ENCODE data around the gene LHPP.
"Not testable (repeated sequence)": the region's sequence is repeated elsewhere in the genome, so short reads cannot be mapped to it uniquely, and the experiment has no call there.

The LHPP gene

GRCh38 chr10:124605481-124605855 is 143.8 kb downstream of the LHPP start:
- Histone ChIP-seq H3K9ac (ENCODE audit: low read length) (no peak overlapping the region), H3K4me3 (ENCODE audit: low read length) (no peak overlapping the region), H3K27ac (ENCODE audit: low read length) (no peak overlapping the region), H3K4me1 (ENCODE audit: control insufficient read depth, low read depth, low read length) (no peaks in the 10 kb centered on the region), H3K9me3 (ENCODE audit: control insufficient read depth, low read depth, low read length) (no peaks in the 10 kb centered on the region), H3K36me3 (ENCODE audit: control insufficient read depth, low read depth, low read length) (no peaks in the 10 kb centered on the region), H3K27me3 (ENCODE audit: control insufficient read depth, insufficient read depth, low read length) (no peaks in the 10 kb centered on the region)

GRCh38 chr10:124605856-124606812 is 144.5 kb downstream of the LHPP start:
- no peak overlapping the region for H3K27ac ChIP-seq (ENCODE audit: low read length)
- H3K4me3 ChIP-seq (ENCODE audit: low read length): no peak overlapping the region
- H3K9ac ChIP-seq (ENCODE audit: low read length): no peak overlapping the region
- H3K36me3 ChIP-seq (ENCODE audit: control insufficient read depth, low read depth, low read length): no peaks in the 10 kb centered on the region
- no peaks in the 10 kb centered on the region for H3K4me1 ChIP-seq (ENCODE audit: control insufficient read depth, low read depth, low read length)
- H3K27me3 ChIP-seq (ENCODE audit: control insufficient read depth, insufficient read depth, low read length): no peaks in the 10 kb centered on the region
- H3K9me3 ChIP-seq (ENCODE audit: control insufficient read depth, low read depth, low read length): no peaks in the 10 kb centered on the region

- Histone ChIP-seq H3K9me3 (ENCODE audit: control insufficient read depth, low read depth, low read length) (no peaks in the 10 kb centered on the region), H3K36me3 (ENCODE audit: control insufficient read depth, low read depth, low read length) (no peaks in the 10 kb centered on the region), H3K4me3 (ENCODE audit: low read length) (no peak overlapping the region), H3K27ac (ENCODE audit: low read length) (no peak overlapping the region), H3K27me3 (ENCODE audit: control insufficient read depth, insufficient read depth, low read length) (no peaks in the 10 kb centered on the region), H3K4me1 (ENCODE audit: control insufficient read depth, low read depth, low read length) (no peaks in the 10 kb centered on the region), H3K9ac (ENCODE audit: low read length) (no peak overlapping the region)
Observed at GRCh38 chr10:124606822-124607221, 145.2 kb downstream of the LHPP start.

GRCh38 chr10:124607693-124608092 is 146.1 kb downstream of the LHPP start:
- H3K27ac ChIP-seq (ENCODE audit: low read length): no peak overlapping the region
- no peaks in the 10 kb centered on the region for H3K27me3 ChIP-seq (ENCODE audit: control insufficient read depth, insufficient read depth, low read length)
- no peak overlapping the region for H3K4me3 ChIP-seq (ENCODE audit: low read length)
- H3K9me3 ChIP-seq (ENCODE audit: control insufficient read depth, low read depth, low read length): no peaks in the 10 kb centered on the region
- no peak overlapping the region for H3K9ac ChIP-seq (ENCODE audit: low read length)
- no peaks in the 10 kb centered on the region for H3K36me3 ChIP-seq (ENCODE audit: control insufficient read depth, low read depth, low read length)
- no peaks in the 10 kb centered on the region for H3K4me1 ChIP-seq (ENCODE audit: control insufficient read depth, low read depth, low read length)

- no peaks in the 10 kb centered on the region for H3K27me3 ChIP-seq (ENCODE audit: control insufficient read depth, insufficient read depth, low read length)
- no peaks in the 10 kb centered on the region for H3K9me3 ChIP-seq (ENCODE audit: control insufficient read depth, low read depth, low read length)
- H3K36me3 ChIP-seq (ENCODE audit: control insufficient read depth, low read depth, low read length): no peaks in the 10 kb centered on the region
- no peaks in the 10 kb centered on the region for H3K4me1 ChIP-seq (ENCODE audit: control insufficient read depth, low read depth, low read length)
- H3K4me3 ChIP-seq (ENCODE audit: low read length): no peak overlapping the region
- no peak overlapping the region for H3K9ac ChIP-seq (ENCODE audit: low read length)
- H3K27ac ChIP-seq (ENCODE audit: low read length): no peak overlapping the region
Observed at GRCh38 chr10:124608093-124608721, 146.6 kb downstream of the LHPP start.

GRCh38 chr10:124609698-124610097 is 148.1 kb downstream of the LHPP start:
- Histone ChIP-seq H3K4me1 (ENCODE audit: control insufficient read depth, low read depth, low read length) (no peaks in the 10 kb centered on the region), H3K4me3 (ENCODE audit: low read length) (no peak overlapping the region), H3K9ac (ENCODE audit: low read length) (no peak overlapping the region), H3K36me3 (ENCODE audit: control insufficient read depth, low read depth, low read length) (no peaks in the 10 kb centered on the region), H3K27me3 (ENCODE audit: control insufficient read depth, insufficient read depth, low read length) (no peaks in the 10 kb centered on the region), H3K27ac (ENCODE audit: low read length) (no peak overlapping the region), H3K9me3 (ENCODE audit: control insufficient read depth, low read depth, low read length) (no peaks in the 10 kb centered on the region)

GRCh38 chr10:124610186-124610585 is 148.6 kb downstream of the LHPP start:
- H3K9ac ChIP-seq (ENCODE audit: low read length); H3K4me1 ChIP-seq (ENCODE audit: control insufficient read depth, low read depth, low read length); H3K36me3 ChIP-seq (ENCODE audit: control insufficient read depth, low read depth, low read length); H3K9me3 ChIP-seq (ENCODE audit: control insufficient read depth, low read depth, low read length); H3K4me3 ChIP-seq (ENCODE audit: low read length); H3K27ac ChIP-seq (ENCODE audit: low read length); H3K27me3 ChIP-seq (ENCODE audit: control insufficient read depth, insufficient read depth, low read length): not testable (repeated sequence)

- H3K27me3 ChIP-seq (ENCODE audit: control insufficient read depth, insufficient read depth, low read length); H3K4me1 ChIP-seq (ENCODE audit: control insufficient read depth, low read depth, low read length); H3K9me3 ChIP-seq (ENCODE audit: control insufficient read depth, low read depth, low read length); H3K36me3 ChIP-seq (ENCODE audit: control insufficient read depth, low read depth, low read length); H3K4me3 ChIP-seq (ENCODE audit: low read length); H3K27ac ChIP-seq (ENCODE audit: low read length); H3K9ac ChIP-seq (ENCODE audit: low read length): not testable (repeated sequence)
Observed at GRCh38 chr10:124610851-124611250, 149.2 kb downstream of the LHPP start.

GRCh38 chr10:124611738-124612137 is 150.1 kb downstream of the LHPP start:
- Histone ChIP-seq H3K4me3 (ENCODE audit: low read length) (no peak overlapping the region), H3K36me3 (ENCODE audit: control insufficient read depth, low read depth, low read length) (no peaks in the 10 kb centered on the region), H3K9ac (ENCODE audit: low read length) (no peak overlapping the region), H3K9me3 (ENCODE audit: control insufficient read depth, low read depth, low read length) (no peaks in the 10 kb centered on the region), H3K4me1 (ENCODE audit: control insufficient read depth, low read depth, low read length) (peaks cover 6% of the 10 kb centered on the region), H3K27ac (ENCODE audit: low read length) (no peak overlapping the region), H3K27me3 (ENCODE audit: control insufficient read depth, insufficient read depth, low read length) (no peaks in the 10 kb centered on the region)

- H3K27me3 ChIP-seq (ENCODE audit: control insufficient read depth, insufficient read depth, low read length): no peaks in the 10 kb centered on the region
- no peaks in the 10 kb centered on the region for H3K36me3 ChIP-seq (ENCODE audit: control insufficient read depth, low read depth, low read length)
- no peaks in the 10 kb centered on the region for H3K9me3 ChIP-seq (ENCODE audit: control insufficient read depth, low read depth, low read length)
- H3K4me3 ChIP-seq (ENCODE audit: low read length): no peak overlapping the region
- no peak overlapping the region for H3K9ac ChIP-seq (ENCODE audit: low read length)
- H3K27ac ChIP-seq (ENCODE audit: low read length): no peak overlapping the region
- H3K4me1 ChIP-seq (ENCODE audit: control insufficient read depth, low read depth, low read length): peaks cover 6% of the 10 kb centered on the region
Observed at GRCh38 chr10:124612611-124613498, 151.2 kb downstream of the LHPP start.

GRCh38 chr10:124614003-124614659 is 152.5 kb downstream of the LHPP start:
- H3K27ac ChIP-seq (ENCODE audit: low read length): no peak overlapping the region

More at GRCh38 chr10:124614003-124614659, 152.5 kb downstream of the LHPP start:
- peaks cover 6% of the 10 kb centered on the region for H3K4me1 ChIP-seq (ENCODE audit: control insufficient read depth, low read depth, low read length)
- no peaks in the 10 kb centered on the region for H3K36me3 ChIP-seq (ENCODE audit: control insufficient read depth, low read depth, low read length)
- no peak overlapping the region for H3K4me3 ChIP-seq (ENCODE audit: low read length)
- no peaks in the 10 kb centered on the region for H3K9me3 ChIP-seq (ENCODE audit: control insufficient read depth, low read depth, low read length)
- H3K9ac ChIP-seq (ENCODE audit: low read length): no peak overlapping the region
- H3K27me3 ChIP-seq (ENCODE audit: control insufficient read depth, insufficient read depth, low read length): no peaks in the 10 kb centered on the region
